ENCODE results near the gene METTL1. TPM values are rescaled to one million over a fixed set of nuclear protein-coding genes. Genes with fewer than 3 reads are reported as not detected.
"Not testable (repeated sequence)": the region's sequence is repeated elsewhere in the genome, so short reads cannot be mapped to it uniquely, and the experiment has no call there.

Gene METTL1
- total and polyA plus RNA-seq, 4 donors = 2.8 to 11.2 (median 7.1) TPM

GRCh38 chr12:57775044-57775443 lies 3.1 kb upstream of the METTL1 start:
- Histone ChIP-seq H3K9me3 (ENCODE audit: control insufficient read depth in 4 of 4, low read length in 3 of 4) (no peaks in the 10 kb centered on the region), H3K4me3 (ENCODE audit: low read depth in 1 of 3, low read length in 3 of 3) (no peak overlapping the region), H3K4me1 (ENCODE audit: control insufficient read depth in 4 of 4, insufficient read depth in 4 of 4, low read length in 3 of 4) (peaks cover 5 to 13% (median 10%) of the 10 kb centered on the region in 4 donors), H3K36me3 (ENCODE audit: control insufficient read depth in 4 of 4, insufficient read depth in 3 of 4, low read depth in 1 of 4, low read length in 3 of 4) (peaks cover under 1 to 6% (median 3%) of the 10 kb centered on the region in 4 donors), H3K9ac (ENCODE audit: low read depth in 1 of 2, low read length in 2 of 2) (no peak overlapping the region), H3K27me3 (ENCODE audit: control insufficient read depth in 4 of 4, insufficient read depth in 4 of 4, low read length in 3 of 4) (no peaks in the 10 kb centered on the region), H3K27ac (ENCODE audit: low read depth in 1 of 2, low read length in 2 of 2) (no peak overlapping the region)
- no peak for DNase-seq (ENCODE audit: low spot score)
- no peak for TF ChIP-seq HNF4A (conservative IDR thresholded peaks at IDR 0.05)
- no peak for TF ChIP-seq MAX (IDR thresholded peaks at IDR 0.05)
- no peak for TF ChIP-seq YY1 (IDR thresholded peaks at IDR 0.05)
- no peak for TF ChIP-seq JUND (IDR thresholded peaks at IDR 0.05)
- no peak for TF ChIP-seq ZBTB33 (IDR thresholded peaks at IDR 0.05)
- no peak for TF ChIP-seq FOXA1 (IDR thresholded peaks at IDR 0.05)
- no peak for TF ChIP-seq CTCF (IDR thresholded peaks at IDR 0.05; ENCODE audit: low read depth, low read length, missing input control)
- no peak for TF ChIP-seq HNF4G (IDR thresholded peaks at IDR 0.05)
- TF ChIP-seq TAF1 (conservative IDR thresholded peaks at IDR 0.05) = no peak
- no peak for TF ChIP-seq RXRA (IDR thresholded peaks at IDR 0.05)
- no peak for TF ChIP-seq NR2F2 (IDR thresholded peaks at IDR 0.05)
- TF ChIP-seq RAD21 (IDR thresholded peaks at IDR 0.05) = no peak
- WGBS = 89% methylated on average over 3 of the region's 3 CpGs

- not testable (repeated sequence) for H3K9me3 ChIP-seq (ENCODE audit: control insufficient read depth in 4 of 4, low read length in 3 of 4); H3K27me3 ChIP-seq (ENCODE audit: control insufficient read depth in 4 of 4, insufficient read depth in 4 of 4, low read length in 3 of 4); H3K27ac ChIP-seq (ENCODE audit: low read depth in 1 of 2, low read length in 2 of 2); H3K9ac ChIP-seq (ENCODE audit: low read depth in 1 of 2, low read length in 2 of 2); H3K4me3 ChIP-seq (ENCODE audit: low read depth in 1 of 3, low read length in 3 of 3); DNase-seq (ENCODE audit: low spot score); H3K36me3 ChIP-seq (ENCODE audit: control insufficient read depth in 4 of 4, insufficient read depth in 3 of 4, low read depth in 1 of 4, low read length in 3 of 4)
- 97% methylated on average over 11 of the region's 11 CpGs for WGBS
- H3K4me1 ChIP-seq (ENCODE audit: control insufficient read depth in 4 of 4, insufficient read depth in 4 of 4, low read length in 3 of 4) = peaks cover 5 to 13% (median 10%) of the 10 kb centered on the region in 4 donors
Measured at GRCh38 chr12:57774634-57775033, 2.7 kb upstream of the METTL1 start.

- Histone ChIP-seq H3K9me3 (ENCODE audit: control insufficient read depth in 4 of 4, low read length in 3 of 4) (no peaks in the 10 kb centered on the region), H3K9ac (ENCODE audit: low read depth in 1 of 2, low read length in 2 of 2) (peak within 1 kb of the TSS; percentile 63 to 86), H3K4me1 (ENCODE audit: control insufficient read depth in 4 of 4, insufficient read depth in 4 of 4, low read length in 3 of 4) (peaks cover 5 to 13% (median 10%) of the 10 kb centered on the region in 4 donors), H3K27me3 (ENCODE audit: control insufficient read depth in 4 of 4, insufficient read depth in 4 of 4, low read length in 3 of 4) (no peaks in the 10 kb centered on the region), H3K4me3 (ENCODE audit: low read depth in 1 of 3, low read length in 3 of 3) (peak within 1 kb of the TSS; percentile 58 to 99 (median 63)), H3K27ac (ENCODE audit: low read depth in 1 of 2, low read length in 2 of 2) (peak within 1 kb of the TSS; percentile 77 to 99), H3K36me3 (ENCODE audit: control insufficient read depth in 4 of 4, insufficient read depth in 3 of 4, low read depth in 1 of 4, low read length in 3 of 4) (peaks cover 10 to 19% (median 14%) of the 10 kb centered on the region in 4 donors)
- DNase-seq (ENCODE audit: low spot score) = no peak
- WGBS = 5% methylated on average over 67 of the region's 67 CpGs
- TF ChIP-seq CTCF (IDR thresholded peaks at IDR 0.05; ENCODE audit: low read depth, low read length, missing input control) (no peak), ZBTB33 (IDR thresholded peaks at IDR 0.05) (no peak), HNF4A (conservative IDR thresholded peaks at IDR 0.05) (no peak), JUND (IDR thresholded peaks at IDR 0.05) (no peak), SP1 (IDR thresholded peaks at IDR 0.05) (no peak), REST (IDR thresholded peaks at IDR 0.05) (no peak)
Measured at GRCh38 chr12:57772429-57773322, 771 bp upstream of the METTL1 start, which contains the start of gene EEF1AKMT3. TSS of gene EEF1AKMT3 (plus strand) at chr12:57772614. CDS start at chr12:57772725, 111 bp downstream.
